GM19438 (cell line): ENCODE results near the gene FAXC.
A peak's percentile ranks its signal among the peaks of the same experiment; 100 is the strongest.
"Not testable (repeated sequence)": the region's sequence is repeated elsewhere in the genome, so short reads cannot be mapped to it uniquely, and the experiment has no call there.

ENCODE experiments used
- ATAC-seq: cut with Tn5 transposase; IDR thresholded peaks from one replicate; pipeline ENCODE4 v1.9.1; 2021; ENCODE audit warnings: low read depth; ENCODE audit not compliant: unreplicated experiment

Gene FAXC

DNA sequence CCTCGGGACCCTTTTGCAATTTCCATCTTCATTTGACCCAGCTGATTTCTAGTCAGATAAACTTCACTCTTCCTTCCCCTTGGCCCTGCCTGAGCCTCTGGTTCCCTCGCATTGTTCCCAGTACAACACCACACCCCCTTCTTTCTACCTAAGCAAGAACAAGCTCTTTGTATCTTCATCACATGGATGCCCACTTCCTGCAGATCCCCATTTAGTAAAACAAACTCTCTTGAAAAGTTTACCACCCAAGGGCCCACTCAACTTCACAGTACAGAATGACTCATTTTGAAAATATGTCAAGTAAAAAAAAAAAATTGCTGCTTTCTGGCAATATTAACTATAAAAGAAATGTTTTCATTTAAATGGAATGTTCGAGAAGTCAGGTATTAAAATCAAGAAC, 5.2 kb downstream of the FAXC start:
- no peak for ATAC-seq

DNA sequence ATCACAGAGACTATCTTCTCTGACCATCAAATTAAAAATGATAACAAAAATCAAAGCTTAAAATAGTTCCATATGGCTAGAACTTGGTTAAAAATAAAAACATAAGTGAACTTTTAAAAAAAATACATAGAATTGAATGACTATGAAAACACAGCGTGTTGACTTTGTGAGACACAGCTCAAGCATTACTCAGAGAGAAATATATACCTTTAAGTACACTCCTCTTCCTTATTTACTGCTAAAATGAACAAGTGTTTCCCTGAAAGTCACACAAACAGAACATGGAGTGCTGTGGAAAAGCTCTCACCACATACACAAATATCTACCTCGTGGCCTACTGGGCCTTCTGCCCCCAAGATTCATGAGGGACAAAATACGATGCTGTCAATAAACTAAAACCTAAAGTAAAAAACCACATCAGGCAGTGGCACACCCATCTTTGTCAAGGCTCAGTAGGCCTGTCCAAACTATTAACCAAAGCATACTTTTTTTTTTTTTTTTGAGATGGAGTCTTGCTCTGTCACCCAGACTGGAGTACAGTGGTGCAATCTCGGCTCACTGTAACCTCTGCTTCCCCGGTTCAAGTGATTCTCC, 7.5 kb downstream of the FAXC start:
- no peak for ATAC-seq

- no peak for ATAC-seq
Observed at GRCh38 chr6:99338188-99338587, 11.3 kb downstream of the FAXC start.

GRCh38 chr6:99335298-99335697, 14.2 kb downstream of the FAXC start:
- not testable (repeated sequence) for ATAC-seq

GRCh38 chr6:99334526-99335127, 14.8 kb downstream of the FAXC start:
- peak; percentile 34 for ATAC-seq

DNA sequence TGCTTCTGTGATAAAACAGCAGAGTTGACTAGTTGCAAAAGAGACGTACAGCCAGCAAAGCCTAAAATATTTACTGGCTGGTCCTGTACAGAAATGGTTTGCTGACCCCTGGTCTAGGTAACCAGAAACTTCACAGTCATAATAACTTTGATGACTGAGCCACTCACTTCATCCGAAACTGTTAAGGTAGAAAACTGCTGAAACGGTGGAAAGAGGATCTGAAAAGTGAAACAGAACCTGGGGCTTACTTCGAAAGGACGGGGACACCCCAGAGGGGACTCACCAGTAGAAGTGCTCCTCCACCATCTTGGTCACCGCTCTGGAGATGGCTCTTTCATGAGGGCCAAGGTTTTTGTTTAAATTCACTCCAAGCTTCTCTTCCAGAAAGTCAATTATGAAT, 16.4 kb downstream of the FAXC start:
- peak; percentile 93 for ATAC-seq

DNA sequence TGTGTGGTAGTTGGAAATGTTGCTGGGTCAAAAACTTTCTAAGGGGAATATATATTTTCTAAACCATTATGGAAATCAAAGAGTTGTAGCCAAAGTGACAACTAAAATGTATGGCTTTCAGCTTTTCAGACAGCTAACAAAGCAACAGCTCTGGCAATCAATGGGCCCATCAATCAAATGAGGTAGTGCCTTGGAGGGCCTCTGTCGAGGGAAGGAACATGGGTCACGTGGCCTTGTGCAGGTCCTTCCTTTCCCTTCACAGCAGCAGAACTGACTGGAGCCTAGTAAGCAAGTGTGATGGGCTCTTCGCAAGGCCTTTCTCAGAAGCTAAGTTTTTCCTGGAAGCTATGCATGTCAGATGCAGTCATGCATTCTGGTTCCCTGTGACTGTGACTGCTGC, 17.9 kb downstream of the FAXC start:
- ATAC-seq: no peak

GRCh38 chr6:99330159-99330558, 19.3 kb downstream of the FAXC start:
- peak; percentile 54 for ATAC-seq

DNA sequence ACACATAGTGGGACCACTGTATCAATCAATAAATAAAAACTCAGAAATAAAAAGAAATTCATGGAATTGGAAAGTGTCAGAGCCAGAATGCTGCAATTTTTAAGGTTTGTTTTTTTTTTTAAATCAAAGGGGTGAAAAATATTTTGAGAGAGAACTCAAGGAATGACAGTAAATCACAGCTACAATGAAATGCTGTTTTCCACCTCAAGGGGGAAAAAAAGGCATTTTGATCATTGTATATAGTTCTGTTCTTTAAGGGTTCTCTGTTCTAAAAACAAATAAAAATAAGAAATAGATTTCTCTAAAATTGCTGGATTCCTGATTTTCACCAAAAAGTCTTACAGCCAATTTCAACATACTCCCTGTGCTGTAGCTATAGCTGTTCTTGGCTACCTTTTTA, 24.5 kb downstream of the FAXC start:
- no peak for ATAC-seq

- ATAC-seq: no peak
Observed at GRCh38 chr6:99318566-99318965, 30.9 kb downstream of the FAXC start.

DNA sequence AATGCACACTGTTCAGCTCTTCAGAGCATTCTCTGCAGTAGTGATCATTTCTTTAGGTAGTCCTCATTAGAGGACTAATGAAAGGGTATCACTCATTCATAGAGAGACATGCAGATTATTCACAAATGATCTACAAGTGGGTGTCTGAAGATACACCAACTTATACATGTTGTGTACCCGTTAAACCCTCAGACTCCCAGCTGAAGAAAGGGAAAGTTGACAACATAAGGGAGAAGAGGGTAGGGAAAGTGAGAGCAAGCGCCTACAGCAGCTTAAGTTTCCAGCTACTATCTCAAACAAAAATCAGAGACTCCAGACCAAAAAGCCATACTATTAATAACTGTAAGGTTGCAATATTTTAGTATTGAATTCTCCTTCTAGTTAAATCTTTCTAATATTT, 37.1 kb downstream of the FAXC start:
- no peak for ATAC-seq

DNA sequence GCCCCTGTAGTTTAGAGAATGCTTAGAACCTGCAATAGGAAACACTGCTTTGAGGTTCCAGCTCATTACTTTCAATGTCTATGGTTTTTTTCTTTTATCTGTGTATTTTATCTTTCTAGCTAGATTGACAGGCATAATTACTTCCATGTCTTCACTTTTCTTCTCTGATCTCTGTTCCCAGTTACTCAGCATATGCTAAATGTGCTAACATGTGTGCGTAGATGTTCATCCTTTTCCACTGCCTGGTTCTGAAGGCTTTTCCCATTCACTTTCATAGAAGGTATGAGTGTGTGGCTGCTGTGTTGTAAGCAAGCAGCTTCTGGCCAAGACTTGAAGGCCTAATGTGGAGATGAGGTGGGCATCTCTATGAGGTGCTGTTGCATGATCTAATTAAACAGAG, 38.9 kb downstream of the FAXC start:
- ATAC-seq: no peak

GRCh38 chr6:99309557-99309956, 39.9 kb downstream of the FAXC start:
- no peak for ATAC-seq

DNA sequence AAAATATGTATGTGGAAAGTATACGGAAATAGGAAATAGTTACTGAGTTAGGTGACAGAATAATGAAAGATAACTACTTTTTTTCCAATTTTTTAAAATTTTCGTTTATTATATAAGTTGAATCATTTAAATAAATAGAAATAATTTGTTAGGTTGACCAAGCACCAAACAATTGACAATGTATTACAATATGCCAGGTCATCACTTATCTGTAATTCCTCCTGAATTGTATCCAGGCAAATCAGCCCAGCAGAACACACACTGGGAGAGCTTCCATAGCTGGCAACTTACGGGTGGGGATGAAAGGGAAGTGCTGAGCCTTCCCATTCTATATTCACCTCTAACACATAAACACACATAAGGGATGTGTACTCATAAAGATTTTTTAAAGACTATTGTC, 40.7 kb downstream of the FAXC start:
- no peak for ATAC-seq

GRCh38 chr6:99307295-99307907, 42.1 kb downstream of the FAXC start:
- ATAC-seq: no peak

DNA sequence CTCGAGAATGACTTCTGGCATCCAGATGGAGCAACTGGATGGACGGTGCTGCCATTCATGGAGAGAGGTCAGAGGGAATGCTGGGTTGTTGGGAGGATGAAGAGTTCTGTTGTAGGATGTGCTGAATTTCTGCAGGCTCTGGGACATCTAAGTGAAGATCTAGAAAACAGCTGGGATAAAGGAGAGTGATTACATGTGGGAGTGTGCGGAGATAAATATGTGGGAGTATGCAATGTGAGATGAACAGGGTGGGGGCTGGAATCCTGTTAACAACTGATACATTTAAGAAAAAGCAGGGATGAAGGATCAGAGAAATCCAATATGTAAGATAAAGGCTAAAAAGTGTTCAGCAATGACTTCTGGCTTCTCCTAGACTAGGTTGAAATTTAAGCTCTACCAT, 43.1 kb downstream of the FAXC start:
- no peak for ATAC-seq

DNA sequence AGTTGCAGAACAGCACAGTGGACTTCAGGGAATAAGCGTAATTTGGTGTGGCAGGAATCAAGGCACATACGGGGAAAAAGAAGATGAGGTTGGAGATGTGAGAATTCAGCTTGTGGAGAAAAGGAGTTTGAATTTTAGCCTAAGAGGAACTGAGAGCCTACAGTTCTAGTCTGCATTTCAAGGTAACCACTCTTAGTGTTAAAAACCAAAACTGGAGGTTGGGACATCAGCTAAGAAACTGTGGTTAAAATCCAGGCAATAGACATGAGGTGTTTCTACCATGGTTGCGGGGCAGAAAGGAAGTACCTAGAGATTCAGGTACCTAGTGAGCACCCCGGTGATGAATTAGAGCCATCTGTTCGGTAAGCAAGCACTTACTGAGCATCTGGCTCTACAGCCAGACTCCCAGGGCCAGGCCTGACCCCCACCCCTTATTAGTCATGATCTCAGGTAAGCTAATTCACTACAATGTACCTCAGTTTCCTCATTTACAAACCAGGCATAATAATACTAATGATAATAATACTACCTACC, 44.4 kb downstream of the FAXC start:
- no peak for ATAC-seq

DNA sequence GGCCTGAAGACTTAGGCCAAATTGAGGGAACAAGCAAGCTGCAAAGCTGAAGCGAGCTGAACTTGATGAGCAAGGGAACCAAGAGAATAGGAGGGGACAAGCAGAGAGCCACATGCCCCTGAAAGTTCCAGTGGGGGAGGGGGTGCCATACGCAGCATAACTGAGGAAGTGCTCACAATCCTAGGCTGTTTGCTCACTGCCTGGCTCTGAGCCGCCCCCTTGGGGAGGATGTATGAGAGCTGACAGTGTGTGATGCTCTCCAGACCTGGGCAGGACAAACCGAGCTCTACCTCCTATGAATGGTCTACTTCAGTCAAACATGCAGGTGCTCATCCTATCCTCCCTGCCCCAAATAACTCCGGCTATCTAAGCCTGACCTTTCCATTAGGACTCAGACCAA, 52.1 kb downstream of the FAXC start:
- no peak for ATAC-seq

DNA sequence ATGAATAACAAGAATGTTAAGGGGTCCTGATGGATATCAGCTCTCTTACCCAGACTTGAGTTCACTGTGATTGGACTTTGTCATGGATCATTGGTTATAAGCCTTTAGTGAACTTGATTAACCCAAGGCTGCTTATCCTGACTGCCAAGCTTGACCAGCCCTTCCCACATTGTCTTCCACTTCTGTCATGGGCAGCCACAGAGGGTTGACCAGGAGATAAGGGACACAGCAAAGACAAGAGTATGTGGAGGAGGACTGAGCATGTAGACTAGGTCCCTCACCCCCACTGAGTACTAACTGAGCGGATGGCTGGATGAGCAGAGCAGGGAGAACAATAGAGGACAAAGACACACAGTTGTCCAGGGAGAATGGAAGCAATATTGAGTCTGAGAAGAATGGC, 52.5 kb downstream of the FAXC start:
- no peak for ATAC-seq

DNA sequence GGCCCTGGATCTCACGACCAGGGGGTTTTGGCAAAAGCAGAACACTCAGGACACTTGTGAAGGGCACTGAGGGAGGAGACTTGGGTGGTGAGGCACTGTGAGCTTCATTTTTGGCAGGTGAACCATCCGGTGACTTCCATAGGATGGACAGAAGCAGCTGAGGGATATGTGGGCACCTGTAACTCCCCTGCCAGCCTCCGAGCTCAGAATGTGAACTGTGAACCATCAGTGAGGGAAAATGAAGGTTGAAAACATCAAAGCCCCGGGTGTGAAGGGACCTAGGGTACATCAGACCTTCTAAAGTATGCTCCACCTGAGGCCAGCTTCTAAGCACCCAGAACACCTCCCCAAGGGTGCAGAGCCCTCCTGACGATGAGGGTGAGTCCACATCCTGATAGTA, 53.2 kb downstream of the FAXC start:
- ATAC-seq: no peak

DNA sequence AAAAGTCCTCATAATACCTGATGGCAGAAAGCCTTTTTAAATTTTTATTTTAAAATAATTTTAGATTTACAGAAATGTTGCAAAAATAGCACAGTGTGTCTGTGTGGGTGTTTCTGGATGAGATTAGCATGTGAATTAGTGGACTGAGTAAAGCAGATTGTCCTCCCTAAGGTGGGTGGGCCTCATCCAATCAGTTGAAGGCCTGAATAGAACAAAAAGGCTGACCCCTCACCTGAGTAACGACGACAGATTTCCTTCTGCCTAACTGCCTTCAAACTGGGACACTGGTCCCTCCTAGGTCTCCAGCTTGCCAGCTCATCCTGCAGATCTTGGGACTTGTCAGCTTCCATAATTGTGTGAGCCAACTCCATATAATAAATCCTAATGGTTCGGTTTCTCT, 54.2 kb downstream of the FAXC start:
- ATAC-seq: no peak

DNA sequence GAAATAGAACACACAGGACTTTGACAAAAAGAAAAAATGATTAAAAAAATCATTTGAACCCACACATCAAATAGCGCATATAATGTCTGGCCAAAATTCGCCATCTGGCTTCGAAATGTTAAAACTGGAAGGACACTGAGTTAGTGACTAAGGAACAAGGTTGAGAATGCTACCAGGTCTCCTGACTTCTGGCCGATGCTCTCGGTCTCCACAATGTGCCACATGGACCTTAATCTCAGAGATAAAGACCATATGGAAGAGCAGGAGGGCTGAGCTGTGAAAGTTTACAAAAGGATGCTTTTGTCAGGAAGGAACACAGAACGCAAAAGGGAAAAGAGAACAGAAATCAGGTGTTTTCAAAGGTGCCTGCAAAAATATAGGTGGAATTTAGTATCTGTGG, 54.7 kb downstream of the FAXC start:
- ATAC-seq: no peak
